Measurements from ENCODE around the gene YPEL5.

- TF ChIP-seq CTCF (optimal IDR thresholded peaks at IDR 0.05 in 1 of 3, IDR thresholded peaks at IDR 0.05 in 1 of 3, conservative IDR thresholded peaks at IDR 0.05 in 1 of 3; ENCODE audit: extremely low read depth in 1 of 3, insufficient read depth in 2 of 3, low read length in 3 of 3) (no peak), EZH2 (IDR thresholded peaks at IDR 0.05; ENCODE audit: low read length) (no peak)
Measured at GRCh38 chr2:30105556-30105955, 41.3 kb upstream of the YPEL5 start.

Measured in keratinocyte (primary cell).